Measurements from ENCODE around the gene DHX32. TPM values are rescaled to one million over a fixed set of nuclear protein-coding genes. Genes with fewer than 3 reads are reported as not detected.
A peak's percentile ranks its signal among the peaks of the same experiment; 100 is the strongest.
"Not testable (repeated sequence)": the region's sequence is repeated elsewhere in the genome, so short reads cannot be mapped to it uniquely, and the experiment has no call there.

Gene DHX32
- total RNA-seq, 1 donor from 2014 or later, result 15.9 TPM

- H3K4me3 Mint-ChIP-seq (ENCODE audit: low read depth); intact Hi-C loops (cut with micrococcal nuclease); DNase-seq (ENCODE audit: low spot score); H3K27me3 Mint-ChIP-seq (ENCODE audit: low read depth); H3K27ac Mint-ChIP-seq; H3K4me1 Mint-ChIP-seq (ENCODE audit: low read depth); H3K36me3 Mint-ChIP-seq (ENCODE audit: low read depth); H3K9me3 Mint-ChIP-seq: not testable (repeated sequence)
Measured at GRCh38 chr10:125909491-125909890, 28.4 kb upstream of the DHX32 start.

GRCh38 chr10:125908813-125909212 is 27.7 kb upstream of the DHX32 start:
- H3K4me1 Mint-ChIP-seq (ENCODE audit: low read depth); DNase-seq (ENCODE audit: low spot score); H3K27me3 Mint-ChIP-seq (ENCODE audit: low read depth); H3K4me3 Mint-ChIP-seq (ENCODE audit: low read depth); H3K27ac Mint-ChIP-seq; H3K9me3 Mint-ChIP-seq; intact Hi-C loops (cut with micrococcal nuclease); H3K36me3 Mint-ChIP-seq (ENCODE audit: low read depth): not testable (repeated sequence)

GRCh38 chr10:125907598-125907997 is 26.5 kb upstream of the DHX32 start:
- DNase-seq (ENCODE audit: low spot score); intact Hi-C loops (cut with micrococcal nuclease); H3K36me3 Mint-ChIP-seq (ENCODE audit: low read depth); H3K27ac Mint-ChIP-seq; H3K4me3 Mint-ChIP-seq (ENCODE audit: low read depth); H3K9me3 Mint-ChIP-seq; H3K27me3 Mint-ChIP-seq (ENCODE audit: low read depth); H3K4me1 Mint-ChIP-seq (ENCODE audit: low read depth): not testable (repeated sequence)

GRCh38 chr10:125905069-125905994 is 24.2 kb upstream of the DHX32 start:
- H3K4me3 Mint-ChIP-seq (ENCODE audit: low read depth); H3K36me3 Mint-ChIP-seq (ENCODE audit: low read depth); intact Hi-C loops (cut with micrococcal nuclease); H3K9me3 Mint-ChIP-seq; DNase-seq (ENCODE audit: low spot score); H3K4me1 Mint-ChIP-seq (ENCODE audit: low read depth); H3K27me3 Mint-ChIP-seq (ENCODE audit: low read depth); H3K27ac Mint-ChIP-seq: not testable (repeated sequence)

GRCh38 chr10:125903135-125903640 is 22.1 kb upstream of the DHX32 start:
- H3K4me3 Mint-ChIP-seq (ENCODE audit: low read depth); H3K36me3 Mint-ChIP-seq (ENCODE audit: low read depth); H3K9me3 Mint-ChIP-seq; H3K27me3 Mint-ChIP-seq (ENCODE audit: low read depth); H3K4me1 Mint-ChIP-seq (ENCODE audit: low read depth); DNase-seq (ENCODE audit: low spot score); intact Hi-C loops (cut with micrococcal nuclease); H3K27ac Mint-ChIP-seq: not testable (repeated sequence)

GRCh38 chr10:125900963-125901362 is 19.9 kb upstream of the DHX32 start:
- DNase-seq (ENCODE audit: low spot score); H3K36me3 Mint-ChIP-seq (ENCODE audit: low read depth); H3K27ac Mint-ChIP-seq; H3K4me3 Mint-ChIP-seq (ENCODE audit: low read depth); H3K9me3 Mint-ChIP-seq; intact Hi-C loops (cut with micrococcal nuclease); H3K4me1 Mint-ChIP-seq (ENCODE audit: low read depth): not testable (repeated sequence)
- peaks cover 15% of the 10 kb centered on the region for H3K27me3 Mint-ChIP-seq (ENCODE audit: low read depth)

- not testable (repeated sequence) for H3K27ac Mint-ChIP-seq, H3K9me3 Mint-ChIP-seq
Measured at GRCh38 chr10:125897317-125897716, 16.2 kb upstream of the DHX32 start.

GRCh38 chr10:125896088-125896934 is 15.2 kb upstream of the DHX32 start, which contains the start of gene FANK1:
Gene FANK1, plus strand, starts transcription at chr10:125896564. Its CDS starts 79 bp downstream, at chr10:125896643.
- not testable (repeated sequence) for H3K36me3 Mint-ChIP-seq (ENCODE audit: low read depth); H3K9me3 Mint-ChIP-seq
- peak; percentile 77 for DNase-seq (ENCODE audit: low spot score)
- H3K4me1 Mint-ChIP-seq (ENCODE audit: low read depth), result peaks cover 17% of the 10 kb centered on the region
- peaks cover 26% of the 10 kb centered on the region for H3K27me3 Mint-ChIP-seq (ENCODE audit: low read depth)
- intact Hi-C loops (cut with micrococcal nuclease), result loop anchor here (1.0 to 10.0 kb wide), 2 partner anchors 73 to 172 kb away; partner anchors contain the start of genes BCCIP and UROS
- H3K27ac Mint-ChIP-seq, result peak within 1 kb of the TSS; percentile 78
- H3K4me3 Mint-ChIP-seq (ENCODE audit: low read depth), result peak within 1 kb of the TSS; percentile 89

More at GRCh38 chr10:125897317-125897716, 16.2 kb upstream of the DHX32 start:
- H3K36me3 Mint-ChIP-seq (ENCODE audit: low read depth); DNase-seq (ENCODE audit: low spot score): not testable (repeated sequence)
- H3K4me3 Mint-ChIP-seq (ENCODE audit: low read depth), result peak overlapping the region; percentile 86
- peaks cover 26% of the 10 kb centered on the region for H3K27me3 Mint-ChIP-seq (ENCODE audit: low read depth)
- H3K4me1 Mint-ChIP-seq (ENCODE audit: low read depth), result peaks cover 17% of the 10 kb centered on the region
- intact Hi-C loops (cut with micrococcal nuclease), result loop anchor here (10.0 kb wide), 1 partner anchor 173 kb away; no protein-coding TSS in a partner anchor

GRCh38 chr10:125895130-125896087 is 14.3 kb upstream of the DHX32 start:
- intact Hi-C loops (cut with micrococcal nuclease), result loop anchor here (1.0 to 10.0 kb wide), 2 partner anchors 72 to 171 kb away; partner anchors contain the start of genes BCCIP and UROS
- H3K36me3 Mint-ChIP-seq (ENCODE audit: low read depth), result not testable (repeated sequence)

GRCh38 chr10:125894176-125894575 is 13.1 kb upstream of the DHX32 start:
- Mint-ChIP-seq H3K4me1 (ENCODE audit: low read depth) (peaks cover 17% of the 10 kb centered on the region), H3K27me3 (ENCODE audit: low read depth) (peaks cover 23% of the 10 kb centered on the region)
- intact Hi-C loops (cut with micrococcal nuclease), result loop anchor here (10.0 kb wide), 1 partner anchor 169 kb away; no protein-coding TSS in a partner anchor
- H3K9me3 Mint-ChIP-seq; DNase-seq (ENCODE audit: low spot score); H3K4me3 Mint-ChIP-seq (ENCODE audit: low read depth); H3K36me3 Mint-ChIP-seq (ENCODE audit: low read depth); H3K27ac Mint-ChIP-seq: not testable (repeated sequence)

More at GRCh38 chr10:125895130-125896087, 14.3 kb upstream of the DHX32 start:
- DNase-seq (ENCODE audit: low spot score), result peak; percentile 20
- H3K9me3 Mint-ChIP-seq, result not testable (repeated sequence)
- Mint-ChIP-seq H3K27me3 (ENCODE audit: low read depth) (peaks cover 26% of the 10 kb centered on the region), H3K4me3 (ENCODE audit: low read depth) (peak overlapping the region; percentile 89), H3K27ac (peak overlapping the region; percentile 78), H3K4me1 (ENCODE audit: low read depth) (peaks cover 17% of the 10 kb centered on the region)

- peaks cover 16% of the 10 kb centered on the region for H3K27me3 Mint-ChIP-seq (ENCODE audit: low read depth)
- not testable (repeated sequence) for DNase-seq (ENCODE audit: low spot score); H3K36me3 Mint-ChIP-seq (ENCODE audit: low read depth); H3K9me3 Mint-ChIP-seq; H3K27ac Mint-ChIP-seq; H3K4me3 Mint-ChIP-seq (ENCODE audit: low read depth)
- H3K4me1 Mint-ChIP-seq (ENCODE audit: low read depth), result peaks cover 16% of the 10 kb centered on the region
- intact Hi-C loops (cut with micrococcal nuclease), result loop anchor here (10.0 kb wide), 1 partner anchor 168 kb away; no protein-coding TSS in a partner anchor
Measured at GRCh38 chr10:125892402-125892801, 11.3 kb upstream of the DHX32 start.
